Stimulated activated CD8-positive, alpha-beta memory T cell treated with anti-CD3 and anti-CD28 coated beads, Interleukin-7, amount 100 ng/mL, for 48 hours (primary cell): ENCODE results near the gene PDZD7.

ENCODE experiments used
- DNase-seq, 2 donors: peaks; one replicate each; pipeline ENCODE4 v3.0.0-alpha.2; 2020; ENCODE audit warnings: low read depth in 1 of 2; ENCODE audit errors: extremely low read depth in 1 of 2

Gene PDZD7

GRCh38 chr10:101061624-101062231 is 30.8 kb upstream of the PDZD7 start, which contains the start of gene KAZALD1:
TSS of gene KAZALD1 (plus strand) at chr10:101061989. CDS start at chr10:101062593, 604 bp downstream.
- DNase-seq = no peak

- DNase-seq = peak; percentile 84 to 88
Observed at GRCh38 chr10:101060951-101061623, 30.2 kb upstream of the PDZD7 start.

GRCh38 chr10:101060036-101060950 is 29.4 kb upstream of the PDZD7 start:
- DNase-seq = peak; percentile 61 to 84

GRCh38 chr10:101056365-101057151 is 25.6 kb upstream of the PDZD7 start:
- DNase-seq = no peak

- no peak for DNase-seq
Observed at GRCh38 chr10:101055411-101055810, 24.5 kb upstream of the PDZD7 start.

GRCh38 chr10:101054876-101055275 is 23.9 kb upstream of the PDZD7 start:
- no peak for DNase-seq

GRCh38 chr10:101054351-101054750 is 23.4 kb upstream of the PDZD7 start:
- no peak for DNase-seq

- no peak for DNase-seq
Observed at GRCh38 chr10:101053516-101053915, 22.6 kb upstream of the PDZD7 start.

- DNase-seq = no peak
Observed at GRCh38 chr10:101052285-101052684, 21.4 kb upstream of the PDZD7 start.

- DNase-seq = peak; percentile 39 to 59
Observed at GRCh38 chr10:101050208-101051069, 19.5 kb upstream of the PDZD7 start.

- DNase-seq = no peak
Observed at GRCh38 chr10:101047961-101048892, 17.3 kb upstream of the PDZD7 start.

- no peak for DNase-seq
Observed at GRCh38 chr10:101047268-101047667, 16.3 kb upstream of the PDZD7 start.

- DNase-seq = no peak
Observed at GRCh38 chr10:101046332-101047238, 15.7 kb upstream of the PDZD7 start.

- DNase-seq = no peak
Observed at GRCh38 chr10:101044117-101044516, 13.2 kb upstream of the PDZD7 start.

GRCh38 chr10:101043363-101043707 is 12.4 kb upstream of the PDZD7 start:
- no peak for DNase-seq

GRCh38 chr10:101042667-101043362 is 11.9 kb upstream of the PDZD7 start:
- peak; percentile 83 to 95 for DNase-seq

- no peak for DNase-seq
Observed at GRCh38 chr10:101042118-101042517, 11.2 kb upstream of the PDZD7 start.
